Measurements from ENCODE around the gene HSP90AB1. TPM values are rescaled to one million over a fixed set of nuclear protein-coding genes. Genes with fewer than 3 reads are reported as not detected.

HSP90AB1 gene
- total RNA-seq, 1 experiment from 2014 or later, result 967 TPM

DNA sequence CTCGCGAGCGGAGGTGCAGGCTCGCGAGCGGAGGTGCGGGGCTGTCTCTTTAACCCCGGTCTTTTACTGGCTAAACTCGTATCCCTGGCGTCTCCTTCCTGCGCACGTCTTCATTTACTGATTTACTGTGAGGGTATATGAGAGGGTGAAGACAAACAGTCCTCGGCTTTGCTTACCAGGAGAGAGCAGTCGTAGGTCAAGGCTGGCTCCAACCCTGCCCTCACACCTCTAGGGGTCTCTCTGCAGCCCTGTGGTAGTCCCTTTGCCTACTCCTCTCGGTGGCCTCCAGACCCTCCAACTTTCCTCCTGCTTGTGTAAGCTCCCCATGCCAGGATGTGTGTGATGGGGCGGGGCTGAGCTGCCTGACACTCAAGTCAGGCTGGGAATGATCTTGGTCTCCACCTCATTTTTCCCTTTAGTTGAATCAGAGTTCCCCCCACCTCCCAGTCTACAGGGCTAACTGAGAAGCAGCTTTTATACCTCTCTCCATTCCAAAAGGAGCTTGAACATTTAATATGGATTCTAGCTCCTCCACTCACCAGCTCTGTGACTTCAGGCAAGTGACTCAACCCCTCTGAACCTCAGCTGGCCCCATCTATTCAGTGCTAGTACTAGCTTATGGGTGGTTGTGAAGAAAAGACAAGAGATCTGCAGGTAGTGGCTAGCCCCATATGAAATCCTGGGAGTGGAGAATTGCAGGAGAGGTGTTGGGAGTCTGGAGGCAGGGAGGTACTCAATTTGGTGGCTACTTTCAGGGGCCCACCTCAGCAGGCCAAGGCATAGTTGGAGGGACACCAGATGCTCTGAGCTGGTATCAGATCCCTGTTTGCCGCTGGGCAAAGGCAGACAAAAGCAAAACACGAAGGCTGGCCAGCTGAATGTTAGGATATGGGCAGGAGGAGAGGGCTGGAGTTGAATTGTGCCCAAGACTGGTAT, 22.6 kb upstream of the HSP90AB1 start:
- intact Hi-C loops (cut with micrococcal nuclease; ENCODE audit: unreplicated experiment), result no loop called here
- peak overlapping the region; percentile 59 for H3K4me3 ChIP-seq (ENCODE audit: low read depth, low read length)
- peak in 1 of 2 experiments; percentile 29 for DNase-seq
- BruUV-seq (replicated peaks), result TSS peak; percentile 24
- H3K9me3 Mint-ChIP-seq (ENCODE audit: unreplicated experiment), result no peaks in the 10 kb centered on the region
- H3K4me3 Mint-ChIP-seq (ENCODE audit: unreplicated experiment), result peak overlapping the region; percentile 89
- H3K27me3 Mint-ChIP-seq (ENCODE audit: insufficient read depth, unreplicated experiment), result no peaks in the 10 kb centered on the region
- POLR2A ChIA-PET, result interaction anchor here (0.5 to 2.3 kb wide), 6 partner anchors 11 to 33 kb away, joined by 3 to 13 read pairs (median 5); partner anchors contain the start of genes HSP90AB1 and SLC35B2
- CTCF ChIA-PET, result interaction anchor here (0.6 to 4.0 kb wide), 9 partner anchors 11 to 128 kb away, joined by 3 to 25 read pairs (median 4); no protein-coding TSS in a partner anchor
- H3K9me3 ChIP-seq, result no peaks in the 10 kb centered on the region
- peaks cover 7% of the 10 kb centered on the region for H3K4me1 Mint-ChIP-seq (ENCODE audit: low read depth, unreplicated experiment)
- H3K27me3 ChIP-seq (replicated peaks; ENCODE audit: control insufficient read depth, insufficient read depth, low read length), result no peaks in the 10 kb centered on the region
- no peaks in the 10 kb centered on the region for H3K36me3 ChIP-seq (ENCODE audit: control insufficient read depth, insufficient read depth, low read length)
- H3K4me1 ChIP-seq, result peaks cover 41% of the 10 kb centered on the region
- TF ChIP-seq, protein P1, sequence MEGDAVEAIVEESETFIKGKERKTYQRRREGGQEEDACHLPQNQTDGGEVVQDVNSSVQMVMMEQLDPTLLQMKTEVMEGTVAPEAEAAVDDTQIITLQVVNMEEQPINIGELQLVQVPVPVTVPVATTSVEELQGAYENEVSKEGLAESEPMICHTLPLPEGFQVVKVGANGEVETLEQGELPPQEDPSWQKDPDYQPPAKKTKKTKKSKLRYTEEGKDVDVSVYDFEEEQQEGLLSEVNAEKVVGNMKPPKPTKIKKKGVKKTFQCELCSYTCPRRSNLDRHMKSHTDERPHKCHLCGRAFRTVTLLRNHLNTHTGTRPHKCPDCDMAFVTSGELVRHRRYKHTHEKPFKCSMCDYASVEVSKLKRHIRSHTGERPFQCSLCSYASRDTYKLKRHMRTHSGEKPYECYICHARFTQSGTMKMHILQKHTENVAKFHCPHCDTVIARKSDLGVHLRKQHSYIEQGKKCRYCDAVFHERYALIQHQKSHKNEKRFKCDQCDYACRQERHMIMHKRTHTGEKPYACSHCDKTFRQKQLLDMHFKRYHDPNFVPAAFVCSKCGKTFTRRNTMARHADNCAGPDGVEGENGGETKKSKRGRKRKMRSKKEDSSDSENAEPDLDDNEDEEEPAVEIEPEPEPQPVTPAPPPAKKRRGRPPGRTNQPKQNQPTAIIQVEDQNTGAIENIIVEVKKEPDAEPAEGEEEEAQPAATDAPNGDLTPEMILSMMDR (IDR thresholded peaks at IDR 0.05; ENCODE audit: insufficient read depth in 1 of 2, low read depth in 1 of 2, low read length in 1 of 2, severe bottlenecking in 1 of 2, unreplicated experiment in 1 of 2), result peak in 1 of 2 experiments; percentile 24
- H3K27ac Mint-ChIP-seq (ENCODE audit: unreplicated experiment), result peak overlapping the region; percentile 44
- peaks cover 16% of the 10 kb centered on the region for H3K36me3 Mint-ChIP-seq (ENCODE audit: insufficient read depth, unreplicated experiment)

DNA sequence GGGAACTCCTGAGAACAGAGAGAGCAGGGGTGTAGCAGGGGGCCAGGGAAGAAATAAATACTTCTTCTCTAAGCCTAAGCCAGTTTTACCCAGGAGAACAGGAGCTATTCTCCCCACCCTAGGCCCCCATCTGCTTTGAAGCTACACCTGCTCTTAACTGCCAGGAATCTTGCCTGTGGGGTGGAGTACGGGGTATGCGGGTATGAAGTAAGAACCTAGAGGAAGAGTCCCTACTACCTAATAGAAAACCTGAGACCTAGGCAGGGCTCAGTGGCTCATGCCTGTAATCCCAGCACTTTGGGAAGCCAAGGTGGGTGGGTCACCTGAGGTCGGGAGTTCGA, 22.0 kb upstream of the HSP90AB1 start:
- no peak overlapping the region for H3K4me3 ChIP-seq (ENCODE audit: low read depth, low read length)
- BruUV-seq (replicated peaks), result no TSS peak
- H3K9me3 Mint-ChIP-seq (ENCODE audit: unreplicated experiment), result no peaks in the 10 kb centered on the region

More for the DNA sequence above, 22.0 kb upstream of the HSP90AB1 start:
- TF ChIP-seq, protein P1 (IDR thresholded peaks at IDR 0.05; ENCODE audit: insufficient read depth in 1 of 2, low read depth in 1 of 2, low read length in 1 of 2, severe bottlenecking in 1 of 2, unreplicated experiment in 1 of 2), result no peak
- no peak for DNase-seq
- ChIA-PET POLR2A (interaction anchor here (2.3 kb wide), 1 partner anchor 22 kb away, joined by 13 read pairs; the partner anchor contains the start of gene HSP90AB1), CTCF (interaction anchor here (1.4 to 4.0 kb wide), 3 partner anchors 10 to 52 kb away, joined by 3 to 25 read pairs (median 6); no protein-coding TSS in a partner anchor)
- Histone ChIP-seq H3K36me3 (ENCODE audit: control insufficient read depth, insufficient read depth, low read length) (no peaks in the 10 kb centered on the region), H3K9me3 (no peaks in the 10 kb centered on the region), H3K4me1 (peaks cover 41% of the 10 kb centered on the region), H3K27me3 (replicated peaks; ENCODE audit: control insufficient read depth, insufficient read depth, low read length) (no peaks in the 10 kb centered on the region)
- Mint-ChIP-seq H3K4me3 (ENCODE audit: unreplicated experiment) (peak overlapping the region; percentile 89), H3K27me3 (ENCODE audit: insufficient read depth, unreplicated experiment) (no peaks in the 10 kb centered on the region), H3K27ac (ENCODE audit: unreplicated experiment) (no peak overlapping the region), H3K4me1 (ENCODE audit: low read depth, unreplicated experiment) (peaks cover 7% of the 10 kb centered on the region), H3K36me3 (ENCODE audit: insufficient read depth, unreplicated experiment) (peaks cover 12% of the 10 kb centered on the region)
- intact Hi-C loops (cut with micrococcal nuclease; ENCODE audit: unreplicated experiment), result no loop called here
